ENCODE measurements around the gene TMEM44.
"Not testable (repeated sequence)": the region's sequence is repeated elsewhere in the genome, so short reads cannot be mapped to it uniquely, and the experiment has no call there.

Gene TMEM44

DNA sequence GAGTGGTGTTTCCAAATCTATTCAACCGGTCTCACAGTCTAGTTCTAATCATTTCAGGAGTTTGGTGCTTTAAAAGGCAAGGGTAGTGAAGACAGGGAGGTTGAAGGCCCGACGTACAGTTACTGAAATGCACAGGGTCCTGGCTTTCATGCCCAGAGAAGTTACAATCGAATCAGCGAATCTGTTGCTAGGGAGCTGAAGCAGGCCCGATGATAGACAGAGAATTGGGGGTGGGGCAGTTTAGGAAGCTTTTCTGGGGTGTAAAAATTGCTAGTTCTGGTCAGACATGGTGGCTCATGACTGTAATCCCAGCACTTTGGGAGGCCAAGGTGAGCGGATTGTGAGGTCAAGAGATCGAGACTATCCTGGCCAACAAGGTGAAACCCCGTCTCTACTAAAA is 83.4 kb downstream of the TMEM44 start:
- TF ChIP-seq, protein P1, sequence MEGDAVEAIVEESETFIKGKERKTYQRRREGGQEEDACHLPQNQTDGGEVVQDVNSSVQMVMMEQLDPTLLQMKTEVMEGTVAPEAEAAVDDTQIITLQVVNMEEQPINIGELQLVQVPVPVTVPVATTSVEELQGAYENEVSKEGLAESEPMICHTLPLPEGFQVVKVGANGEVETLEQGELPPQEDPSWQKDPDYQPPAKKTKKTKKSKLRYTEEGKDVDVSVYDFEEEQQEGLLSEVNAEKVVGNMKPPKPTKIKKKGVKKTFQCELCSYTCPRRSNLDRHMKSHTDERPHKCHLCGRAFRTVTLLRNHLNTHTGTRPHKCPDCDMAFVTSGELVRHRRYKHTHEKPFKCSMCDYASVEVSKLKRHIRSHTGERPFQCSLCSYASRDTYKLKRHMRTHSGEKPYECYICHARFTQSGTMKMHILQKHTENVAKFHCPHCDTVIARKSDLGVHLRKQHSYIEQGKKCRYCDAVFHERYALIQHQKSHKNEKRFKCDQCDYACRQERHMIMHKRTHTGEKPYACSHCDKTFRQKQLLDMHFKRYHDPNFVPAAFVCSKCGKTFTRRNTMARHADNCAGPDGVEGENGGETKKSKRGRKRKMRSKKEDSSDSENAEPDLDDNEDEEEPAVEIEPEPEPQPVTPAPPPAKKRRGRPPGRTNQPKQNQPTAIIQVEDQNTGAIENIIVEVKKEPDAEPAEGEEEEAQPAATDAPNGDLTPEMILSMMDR (IDR thresholded peaks at IDR 0.05; ENCODE audit: low read depth, low read length): no peak
- no peak for DNase-seq (ENCODE audit: extremely low read depth, low read depth)

GRCh38 chr3:194548346-194549321 is 84.6 kb downstream of the TMEM44 start:
- TF ChIP-seq, protein P1 (IDR thresholded peaks at IDR 0.05; ENCODE audit: low read depth, low read length): no peak
- no peak for DNase-seq (ENCODE audit: extremely low read depth, low read depth)

- TF ChIP-seq, protein P1 (IDR thresholded peaks at IDR 0.05; ENCODE audit: low read depth, low read length): no peak
- no peak for DNase-seq (ENCODE audit: extremely low read depth, low read depth)
Observed at GRCh38 chr3:194547042-194547441, 86.2 kb downstream of the TMEM44 start.

- not testable (repeated sequence) for DNase-seq (ENCODE audit: extremely low read depth, low read depth)
Observed at GRCh38 chr3:194545538-194545937, 87.7 kb downstream of the TMEM44 start.

GRCh38 chr3:194543550-194543949 is 89.7 kb downstream of the TMEM44 start:
- DNase-seq (ENCODE audit: extremely low read depth, low read depth): no peak
- TF ChIP-seq, protein P1 (IDR thresholded peaks at IDR 0.05; ENCODE audit: low read depth, low read length): no peak

GRCh38 chr3:194541483-194541882 is 91.7 kb downstream of the TMEM44 start:
- DNase-seq (ENCODE audit: extremely low read depth, low read depth): no peak
- TF ChIP-seq, protein P1 (IDR thresholded peaks at IDR 0.05; ENCODE audit: low read depth, low read length): no peak

DNA sequence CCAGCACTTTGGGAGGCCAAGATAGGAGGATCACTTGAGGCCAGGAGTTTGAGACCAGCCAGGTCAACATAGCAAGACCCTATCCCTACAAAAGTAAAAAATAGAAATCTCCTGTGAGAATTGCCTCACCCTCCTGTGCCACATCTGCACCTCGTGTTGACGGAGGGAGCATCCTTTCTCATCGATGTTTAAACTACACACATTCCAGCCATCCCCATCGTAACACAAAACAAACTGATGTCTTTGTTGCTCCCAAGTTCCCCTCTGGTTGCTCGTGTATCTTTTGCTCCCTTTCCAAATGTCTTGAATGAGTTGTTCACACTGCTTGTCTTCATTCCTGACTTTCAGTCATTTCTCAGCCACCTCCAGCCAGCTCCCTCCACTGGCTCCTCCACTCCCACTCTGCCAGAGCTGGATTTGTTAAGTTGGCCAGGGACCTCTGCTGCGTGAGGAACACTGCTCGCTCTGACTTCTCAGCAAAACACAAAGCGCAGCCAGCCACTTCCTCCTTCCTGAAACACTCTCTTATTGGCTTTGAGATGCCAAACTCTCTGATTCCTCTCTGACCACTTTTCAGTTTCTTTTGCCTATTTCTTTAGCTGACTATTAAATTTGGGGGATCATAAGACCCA is 92.8 kb downstream of the TMEM44 start:
- TF ChIP-seq, protein P1 (IDR thresholded peaks at IDR 0.05; ENCODE audit: low read depth, low read length): no peak
- DNase-seq (ENCODE audit: extremely low read depth, low read depth): no peak

All from AG09319 (cell line).